ENCODE data around the gene PNRC2.

The PNRC2 gene

GRCh38 chr1:23960291-23961020 lies 828 bp downstream of the PNRC2 start:
- Histone ChIP-seq H3K27ac (peak overlapping the region; percentile 98), H3K9ac (ENCODE audit: insufficient read length) (peak overlapping the region; percentile 99), H3K4me3 (peak overlapping the region; percentile 95), H3K9me3 (ENCODE audit: low read depth, low read length) (no peaks in the 10 kb centered on the region), H3K36me3 (ENCODE audit: insufficient read depth, low read length) (peaks cover 46% of the 10 kb centered on the region)
- no peak for TF ChIP-seq EZH2 (IDR thresholded peaks at IDR 0.05)
- no peak for TF ChIP-seq POLR2AphosphoS5 (IDR thresholded peaks at IDR 0.05; ENCODE audit: borderline replicate concordance, low read depth, low read length)
- TF ChIP-seq FOXP2 (optimal IDR thresholded peaks at IDR 0.05; ENCODE audit: control extremely low read depth, extremely low read length, insufficient read depth) = no peak
- DNase-seq (ENCODE audit: low read depth, low spot score) = no peak

- no peak overlapping the region for H3K4me3 ChIP-seq
- TF ChIP-seq FOXP2 (optimal IDR thresholded peaks at IDR 0.05; ENCODE audit: control extremely low read depth, extremely low read length, insufficient read depth) (no peak), POLR2AphosphoS5 (IDR thresholded peaks at IDR 0.05; ENCODE audit: borderline replicate concordance, low read depth, low read length) (peak; percentile 65)
- no peak for DNase-seq (ENCODE audit: low read depth, low spot score)
- H3K27ac ChIP-seq = peak overlapping the region; percentile 82
- H3K9me3 ChIP-seq (ENCODE audit: low read depth, low read length) = no peaks in the 10 kb centered on the region
- no peak overlapping the region for H3K9ac ChIP-seq (ENCODE audit: insufficient read length)
- H3K36me3 ChIP-seq (ENCODE audit: insufficient read depth, low read length) = peaks cover 79% of the 10 kb centered on the region
Measured at GRCh38 chr1:23963617-23964234, 4.1 kb downstream of the PNRC2 start.

- H3K27ac ChIP-seq = peak overlapping the region; percentile 82
- H3K4me3 ChIP-seq = no peak overlapping the region
- no peak overlapping the region for H3K9ac ChIP-seq (ENCODE audit: insufficient read length)
- peaks cover 84% of the 10 kb centered on the region for H3K36me3 ChIP-seq (ENCODE audit: insufficient read depth, low read length)
- TF ChIP-seq EZH2 (IDR thresholded peaks at IDR 0.05) = no peak
- no peak; the same call in 1 of the 2 replicates for TF ChIP-seq POLR2AphosphoS5 (IDR thresholded peaks at IDR 0.05; ENCODE audit: borderline replicate concordance, low read depth, low read length)
- TF ChIP-seq FOXP2 (optimal IDR thresholded peaks at IDR 0.05; ENCODE audit: control extremely low read depth, extremely low read length, insufficient read depth) = no peak
- no peaks in the 10 kb centered on the region for H3K9me3 ChIP-seq (ENCODE audit: low read depth, low read length)
- DNase-seq (ENCODE audit: low read depth, low spot score) = no peak
Measured at GRCh38 chr1:23964235-23964668, 4.6 kb downstream of the PNRC2 start.

GRCh38 chr1:23964790-23965740 lies 5.4 kb downstream of the PNRC2 start:
- Histone ChIP-seq H3K9ac (ENCODE audit: insufficient read length) (no peak overlapping the region), H3K36me3 (ENCODE audit: insufficient read depth, low read length) (peaks cover 92% of the 10 kb centered on the region), H3K27ac (peak overlapping the region; percentile 82), H3K4me3 (no peak overlapping the region), H3K9me3 (ENCODE audit: low read depth, low read length) (no peaks in the 10 kb centered on the region)
- no peak for DNase-seq (ENCODE audit: low read depth, low spot score)
- no peak for TF ChIP-seq EZH2 (IDR thresholded peaks at IDR 0.05)
- peak; percentile 47; the same call in 1 of the 2 replicates for TF ChIP-seq POLR2AphosphoS5 (IDR thresholded peaks at IDR 0.05; ENCODE audit: borderline replicate concordance, low read depth, low read length)
- TF ChIP-seq FOXP2 (optimal IDR thresholded peaks at IDR 0.05; ENCODE audit: control extremely low read depth, extremely low read length, insufficient read depth) = no peak

- 0 out of 2 replicates have a peak, but pooled peaks have one; percentile 15 for TF ChIP-seq POLR2AphosphoS5 (IDR thresholded peaks at IDR 0.05; ENCODE audit: borderline replicate concordance, low read depth, low read length)
- TF ChIP-seq FOXP2 (optimal IDR thresholded peaks at IDR 0.05; ENCODE audit: control extremely low read depth, extremely low read length, insufficient read depth) = no peak
- no peak for DNase-seq (ENCODE audit: low read depth, low spot score)
- H3K9ac ChIP-seq (ENCODE audit: insufficient read length) = no peak overlapping the region
- peaks cover 93% of the 10 kb centered on the region for H3K36me3 ChIP-seq (ENCODE audit: insufficient read depth, low read length)
- no peak overlapping the region for H3K4me3 ChIP-seq
- peak overlapping the region; percentile 82 for H3K27ac ChIP-seq
- H3K9me3 ChIP-seq (ENCODE audit: low read depth, low read length) = no peaks in the 10 kb centered on the region
Measured at GRCh38 chr1:23966973-23967493, 7.4 kb downstream of the PNRC2 start.

- no peak for DNase-seq (ENCODE audit: low read depth, low spot score)
- H3K27ac ChIP-seq = peak overlapping the region; percentile 82
- H3K4me3 ChIP-seq = no peak overlapping the region
- no peaks in the 10 kb centered on the region for H3K9me3 ChIP-seq (ENCODE audit: low read depth, low read length)
- no peak overlapping the region for H3K9ac ChIP-seq (ENCODE audit: insufficient read length)
- peaks cover 100% of the 10 kb centered on the region for H3K36me3 ChIP-seq (ENCODE audit: insufficient read depth, low read length)
- TF ChIP-seq EZH2 (IDR thresholded peaks at IDR 0.05) (no peak), POLR2AphosphoS5 (IDR thresholded peaks at IDR 0.05; ENCODE audit: borderline replicate concordance, low read depth, low read length) (no peak), FOXP2 (optimal IDR thresholded peaks at IDR 0.05; ENCODE audit: control extremely low read depth, extremely low read length, insufficient read depth) (no peak)
Measured at GRCh38 chr1:23967871-23968270, 8.2 kb downstream of the PNRC2 start.

- Histone ChIP-seq H3K36me3 (ENCODE audit: insufficient read depth, low read length) (peaks cover 73% of the 10 kb centered on the region), H3K9me3 (ENCODE audit: low read depth, low read length) (no peaks in the 10 kb centered on the region), H3K27ac (0 out of 2 replicates have a peak overlapping the region, but pooled peaks have one; percentile 7), H3K4me3 (peak overlapping the region; percentile 80), H3K9ac (ENCODE audit: insufficient read length) (peak overlapping the region; percentile 96)
- DNase-seq (ENCODE audit: low read depth, low spot score) = no peak
- TF ChIP-seq FOXP2 (optimal IDR thresholded peaks at IDR 0.05; ENCODE audit: control extremely low read depth, extremely low read length, insufficient read depth) (no peak), POLR2AphosphoS5 (IDR thresholded peaks at IDR 0.05; ENCODE audit: borderline replicate concordance, low read depth, low read length) (no peak), EZH2 (IDR thresholded peaks at IDR 0.05) (no peak)
Measured at GRCh38 chr1:23977187-23977853, 17.7 kb downstream of the PNRC2 start.
